GM10248 (cell line): ENCODE results near the gene PCBP1.

Experiments used
- CTCF ChIA-PET: fragments of 300-600 bp; sonication (Branson Sonifier 250); formaldehyde crosslinking; extraction: SDS; loops from one replicate; lab custom pipeline; 2021; ENCODE audit warnings: antibody characterized with exemption; lab: Yijun Ruan, JAX
- POLR2A ChIA-PET: fragments of 350-650 bp; sonication (Branson Sonifier 250); formaldehyde crosslinking; extraction: SDS; loops from one replicate; lab custom pipeline; 2020; ENCODE audit warnings: antibody characterized with exemption; lab: Yijun Ruan, JAX
- DNase-seq: peaks from one replicate; pipeline ENCODE4 v3.0.0; 2012; ENCODE audit errors: extremely low spot score
- CTCF ChIP-seq: IDR thresholded peaks from 2 replicates; pipeline ENCODE4 v1.5.1; 2012; ENCODE audit warnings: mild to moderate bottlenecking, low read depth; ENCODE audit errors: extremely low read depth, missing control alignments, control extremely low read depth

PCBP1 gene

GRCh38 chr2:70070542-70071268 is 16.6 kb upstream of the PCBP1 start:
- DNase-seq, result peak; percentile 87
- ChIA-PET CTCF (interaction anchor here (0.6 to 6.4 kb wide), 37 partner anchors 8 to 346 kb away, joined by 3 to 92 read pairs (median 4); partner anchors contain the start of genes MXD1 and PCBP1), POLR2A (interaction anchor here (0.7 to 4.0 kb wide), 5 partner anchors 12 to 162 kb away, joined by 4 to 18 read pairs (median 5); partner anchors contain the start of gene MXD1)
- peak; percentile 79 for TF ChIP-seq CTCF

- no peak for DNase-seq
- CTCF ChIA-PET, result interaction anchor here (1.6 to 6.4 kb wide), 4 partner anchors 10 to 163 kb away, joined by 3 to 92 read pairs (median 18); partner anchors contain the start of gene PCBP1
- POLR2A ChIA-PET, result interaction anchor here (0.5 to 0.9 kb wide), 2 partner anchors 12 to 16 kb away, joined by 3 to 4 read pairs; no protein-coding TSS in a partner anchor
- TF ChIP-seq CTCF, result no peak
Observed at GRCh38 chr2:70073493-70073892, 13.8 kb upstream of the PCBP1 start.

- ChIA-PET POLR2A (no interaction called here), CTCF (interaction anchor here (2.7 to 9.0 kb wide), 2 partner anchors 8 to 63 kb away, joined by 8 to 92 read pairs; no protein-coding TSS in a partner anchor)
- no peak for DNase-seq
- no peak for TF ChIP-seq CTCF
Observed at GRCh38 chr2:70078384-70078783, 8.9 kb upstream of the PCBP1 start.

- CTCF ChIA-PET, result interaction anchor here (1.0 to 9.0 kb wide), 6 partner anchors 10 to 356 kb away, joined by 3 to 92 read pairs (median 7); partner anchors contain the start of gene MXD1
- TF ChIP-seq CTCF, result no peak
- no peak for DNase-seq
- POLR2A ChIA-PET, result interaction anchor here (0.5 to 2.4 kb wide), 3 partner anchors 12 to 394 kb away, joined by 3 to 11 read pairs (median 3); no protein-coding TSS in a partner anchor
Observed at GRCh38 chr2:70080610-70081200, 6.6 kb upstream of the PCBP1 start.

GRCh38 chr2:70081221-70081620 is 6.1 kb upstream of the PCBP1 start:
- no peak for DNase-seq
- POLR2A ChIA-PET, result interaction anchor here (0.5 to 2.4 kb wide), 4 partner anchors 13 to 394 kb away, joined by 3 to 11 read pairs (median 7); no protein-coding TSS in a partner anchor
- TF ChIP-seq CTCF, result no peak
- CTCF ChIA-PET, result interaction anchor here (1.0 to 9.0 kb wide), 5 partner anchors 11 to 356 kb away, joined by 3 to 92 read pairs (median 8); partner anchors contain the start of gene MXD1
